ENCODE data around the gene MALL.
"Not testable (repeated sequence)": the region's sequence is repeated elsewhere in the genome, so short reads cannot be mapped to it uniquely, and the experiment has no call there.

The MALL gene

DNA sequence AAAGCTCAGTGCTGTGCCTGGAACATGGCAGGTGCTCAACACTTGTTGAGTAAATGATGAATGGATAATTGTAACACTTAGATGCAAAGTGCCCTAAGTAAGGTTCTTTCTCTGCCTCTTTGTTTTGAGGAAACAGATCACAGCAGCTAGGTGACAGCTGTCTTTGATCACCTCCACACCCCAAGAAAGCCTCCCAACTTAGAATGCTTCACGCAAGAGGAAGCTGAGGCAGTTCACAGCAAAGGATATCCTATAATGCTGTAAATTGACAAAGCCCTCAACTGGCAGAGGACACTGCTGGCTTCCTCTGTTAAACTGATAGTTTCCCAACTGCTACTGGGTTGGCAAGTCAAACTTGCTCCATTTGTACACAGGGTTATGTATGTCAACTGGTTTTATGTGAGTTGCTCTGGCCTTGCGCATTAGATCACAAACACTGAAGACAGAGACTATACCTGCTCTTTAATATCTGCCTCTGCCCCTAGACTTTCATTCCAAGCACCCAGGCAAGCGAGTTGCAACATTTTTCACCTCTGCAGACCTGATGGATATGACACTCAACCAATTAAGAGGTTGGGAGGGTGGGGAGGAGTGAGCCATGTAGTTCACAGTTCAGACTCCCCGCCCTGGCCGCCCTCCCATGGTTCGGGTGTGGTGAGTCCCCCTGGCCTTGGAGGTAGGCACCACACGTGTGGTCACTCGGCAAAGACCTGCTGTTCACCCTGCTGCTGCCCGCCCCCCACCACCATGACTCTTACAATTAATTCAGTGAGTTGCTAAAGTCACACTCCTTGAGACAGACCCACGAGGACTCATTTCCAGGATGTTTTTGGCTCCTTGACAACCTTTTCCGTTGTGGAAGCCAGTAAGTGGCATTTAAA is 4.8 kb upstream of the MALL start:
- no peak for DNase-seq (ENCODE audit: low read depth)

DNA sequence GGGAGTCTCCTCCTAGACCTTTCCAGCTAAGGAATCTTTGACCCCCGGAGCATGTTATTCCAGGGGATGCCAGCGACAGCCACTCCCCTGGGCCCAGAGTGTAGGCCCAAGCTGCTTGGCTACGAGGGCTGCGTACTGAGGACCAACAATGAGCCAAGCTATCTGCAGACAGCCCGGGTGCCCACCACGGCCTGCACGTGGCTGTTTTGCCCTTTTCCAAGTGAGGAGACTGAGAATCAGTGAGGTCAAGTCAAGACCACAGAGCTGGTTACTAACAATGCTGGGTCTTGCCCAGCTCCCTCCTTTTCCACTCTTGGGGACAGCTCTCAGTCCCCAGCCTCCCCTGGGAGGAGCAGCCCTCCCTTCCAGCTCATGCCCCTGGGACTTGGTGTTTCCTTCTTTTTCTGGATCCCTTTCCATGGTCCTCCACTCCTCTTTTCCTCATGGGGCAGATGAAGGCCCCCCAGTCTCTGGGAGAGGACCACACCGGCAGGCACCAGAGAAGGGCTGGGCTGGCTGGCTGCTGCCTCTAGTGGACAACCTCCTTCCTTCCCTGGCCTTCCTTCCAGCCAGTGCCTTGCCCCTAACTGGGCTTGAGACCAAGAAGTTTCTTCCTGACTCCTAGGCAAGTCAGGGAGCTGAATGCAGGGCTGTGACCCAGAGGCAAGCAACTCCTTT is 550 bp upstream of the MALL start:
- peak; percentile 60 for DNase-seq (ENCODE audit: low read depth)

DNA sequence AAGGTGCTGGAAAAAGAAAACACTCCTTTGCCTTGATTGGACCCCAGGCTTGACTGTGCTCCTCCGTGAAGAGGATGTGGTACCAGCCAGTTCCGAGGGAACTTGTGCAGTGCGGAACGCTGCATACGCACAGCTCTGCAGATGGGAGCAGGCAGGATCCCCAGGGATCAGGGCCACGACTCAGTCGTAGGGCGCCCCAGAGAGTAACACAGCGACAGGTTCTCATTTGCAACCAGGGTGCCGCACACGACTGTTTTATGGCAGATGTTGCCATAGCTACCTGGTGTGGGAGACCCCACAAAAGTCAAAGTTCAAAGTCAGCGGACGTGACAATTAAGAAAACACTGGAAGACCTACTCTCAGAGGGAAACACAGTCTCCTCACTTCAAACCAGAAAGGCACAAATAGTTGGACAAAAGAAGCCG is 779 bp downstream of the MALL start:
- no peak for DNase-seq (ENCODE audit: low read depth)

DNA sequence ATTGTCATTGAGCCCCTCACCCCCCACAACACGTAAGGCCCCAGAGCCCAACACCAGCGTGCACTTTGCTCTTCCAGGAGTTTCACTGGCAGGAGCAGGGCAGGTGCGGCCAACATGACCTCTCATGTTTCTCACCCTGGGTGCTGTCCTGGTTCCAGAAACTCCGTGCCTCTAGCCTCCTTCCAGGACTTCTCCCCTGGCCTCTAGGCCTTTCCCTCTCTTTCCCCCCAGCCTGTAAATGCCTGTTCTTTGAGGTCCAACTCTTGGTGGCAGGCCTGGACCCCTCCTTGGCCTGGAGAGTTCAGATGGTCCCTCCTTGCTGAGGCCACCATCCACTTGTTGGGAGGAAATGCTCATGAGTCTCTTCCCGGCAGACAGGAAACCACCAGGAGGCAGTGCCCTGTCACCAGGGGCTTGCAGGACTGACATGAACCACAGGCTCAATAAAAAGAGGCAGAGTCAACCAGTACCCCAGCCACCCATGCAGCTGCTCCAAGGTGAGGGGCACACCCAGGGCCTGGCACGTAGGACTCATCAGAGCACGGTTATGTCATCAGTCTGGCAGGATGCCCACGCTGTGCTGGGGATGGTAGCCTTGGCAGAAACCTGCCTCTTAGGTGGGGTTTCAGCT is 1.5 kb downstream of the MALL start:
- no peak for DNase-seq (ENCODE audit: low read depth)

DNA sequence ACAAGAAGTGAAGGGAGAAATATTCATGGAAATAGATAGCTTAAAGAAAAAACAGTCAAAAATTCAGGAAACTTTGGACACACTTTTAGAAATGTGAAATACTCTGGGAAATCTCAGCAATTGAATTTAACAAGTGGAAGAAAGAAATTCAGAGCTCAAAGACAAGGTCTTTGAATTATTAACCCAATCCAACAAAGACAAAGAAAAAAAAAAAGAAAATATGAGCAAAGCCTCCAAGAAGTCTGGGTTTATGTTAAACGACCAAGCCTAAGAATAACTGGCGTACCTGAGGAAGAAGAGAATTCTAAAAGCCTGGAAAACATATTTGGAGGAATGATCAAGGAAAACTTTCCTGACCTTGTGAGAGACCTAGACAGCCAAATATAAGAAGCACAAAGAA is 7.3 kb downstream of the MALL start:
- DNase-seq (ENCODE audit: low read depth) = not testable (repeated sequence)

DNA sequence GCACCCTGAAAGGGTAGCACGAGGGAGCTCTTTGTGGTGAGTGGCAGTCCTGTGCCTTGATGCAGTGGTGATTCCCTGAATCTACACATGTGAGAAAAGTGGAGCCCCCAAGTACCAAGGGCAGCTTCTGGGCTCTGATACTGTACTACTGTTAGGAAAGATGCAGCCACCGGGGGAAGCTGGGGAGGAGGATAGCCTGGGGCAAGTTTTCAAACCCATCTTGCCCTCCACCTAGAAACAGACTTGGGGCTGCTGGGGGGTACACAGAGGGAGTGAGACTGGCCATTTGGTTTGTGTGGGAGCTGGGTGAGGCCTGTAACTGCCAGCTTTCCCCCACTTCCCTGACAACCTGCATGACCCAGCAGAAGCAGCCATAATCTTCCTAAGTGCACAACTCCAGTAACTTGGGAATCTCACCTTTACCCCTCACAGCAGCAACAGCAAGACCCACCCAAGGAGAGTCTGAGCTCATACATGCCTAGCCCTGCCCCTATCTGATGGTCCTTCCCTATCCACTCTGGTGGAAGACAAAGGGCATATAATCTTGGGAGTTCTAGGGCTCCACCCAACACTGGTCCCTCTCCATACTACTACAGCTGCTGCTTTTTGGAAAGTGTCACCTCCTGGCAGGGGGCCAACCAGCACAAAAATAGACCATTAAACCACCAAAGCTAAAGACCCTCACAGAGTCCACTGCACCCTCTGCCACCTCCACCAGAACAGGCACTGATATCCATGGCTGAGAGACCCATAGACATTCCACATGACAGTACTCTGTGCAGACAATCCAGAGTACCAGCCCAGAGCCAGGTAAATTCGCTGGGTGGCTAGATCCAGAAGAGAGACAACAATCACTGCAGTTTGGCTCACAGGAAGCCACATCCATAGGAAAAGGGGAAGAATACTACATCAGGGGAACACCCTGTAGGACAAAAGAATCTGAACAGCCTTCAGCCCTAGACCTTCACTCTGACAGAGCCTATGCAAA is 8.2 kb downstream of the MALL start:
- DNase-seq (ENCODE audit: low read depth) = no peak

DNA sequence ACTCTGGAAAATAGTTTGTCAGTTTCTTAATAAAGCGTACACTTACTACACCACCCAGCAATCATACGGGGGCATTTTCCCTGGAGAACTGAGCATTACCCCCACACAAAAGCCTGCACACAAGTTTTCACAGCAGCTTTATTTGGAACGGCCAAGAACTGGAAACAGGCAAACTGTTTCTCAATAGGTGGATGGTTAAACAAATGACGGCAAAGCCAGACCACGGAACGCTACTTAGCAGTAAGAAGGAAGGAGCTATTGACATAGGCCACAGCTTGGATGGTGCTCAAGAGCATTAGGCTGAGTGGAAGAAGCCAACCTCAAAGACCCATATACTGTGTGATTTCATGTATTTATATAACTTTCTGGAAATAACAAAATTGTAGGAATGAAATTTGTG is 9.0 kb downstream of the MALL start:
- no peak for DNase-seq (ENCODE audit: low read depth)

DNA sequence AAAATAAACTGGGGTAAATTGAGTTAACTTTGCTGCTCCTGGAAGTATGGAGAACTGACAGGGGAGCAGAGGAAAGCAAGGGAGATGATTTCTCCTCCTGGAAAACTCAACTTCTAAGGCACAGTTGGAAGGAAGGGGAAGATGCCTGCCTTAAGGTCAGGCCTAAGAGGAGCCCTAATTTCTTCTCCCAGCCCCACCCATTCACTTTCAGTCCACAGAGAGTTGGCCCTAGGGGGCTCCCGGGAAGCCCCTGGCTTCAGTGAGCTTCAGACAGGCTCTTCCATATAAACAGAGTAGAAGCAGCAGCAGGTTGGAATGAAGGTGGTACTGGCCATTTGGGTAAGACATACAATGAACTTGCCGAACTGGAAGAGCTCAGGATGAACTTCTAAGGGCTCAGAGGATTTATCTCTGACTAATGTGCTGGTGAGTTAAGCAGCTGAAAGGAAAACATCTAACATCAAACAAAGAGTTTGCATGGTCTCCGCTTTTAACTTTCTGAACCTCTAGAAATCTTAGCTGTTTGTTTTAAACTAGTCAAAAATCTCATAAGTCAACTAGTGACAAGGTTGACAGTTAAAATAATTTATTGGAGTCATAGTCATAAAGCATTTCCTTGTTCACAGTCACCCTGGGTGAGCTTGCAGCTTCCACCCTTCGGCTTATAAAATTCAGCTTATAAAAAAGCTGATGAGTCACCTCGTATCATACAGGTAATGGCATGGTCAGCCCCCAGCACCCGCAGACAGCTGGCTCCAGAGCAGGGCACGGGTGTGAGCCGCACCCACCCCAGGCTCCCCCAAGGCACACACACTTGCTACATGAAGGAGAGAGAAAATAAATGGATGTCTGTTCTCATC is 9.8 kb downstream of the MALL start:
- DNase-seq (ENCODE audit: low read depth) = no peak

DNA sequence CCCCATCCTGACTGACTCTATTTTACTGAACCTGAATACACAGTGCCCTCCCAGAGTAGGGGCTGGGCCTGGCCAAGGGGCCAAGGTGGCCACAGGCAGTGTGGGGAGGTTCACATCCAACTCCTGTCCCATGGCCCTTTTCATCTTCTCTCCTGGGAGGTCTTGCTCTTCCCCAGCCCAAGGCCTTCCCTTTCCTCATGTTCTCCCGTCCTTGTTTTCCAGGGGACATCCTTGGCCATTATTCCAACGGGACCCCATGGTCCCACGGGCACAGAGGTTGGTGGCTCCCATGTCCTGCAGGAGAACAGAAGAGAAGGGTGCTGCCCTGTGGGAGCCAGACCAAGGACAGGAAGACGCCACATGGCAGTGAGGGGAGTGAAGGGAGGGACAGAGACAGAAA is 10.4 kb downstream of the MALL start:
- DNase-seq (ENCODE audit: low read depth) = no peak

DNA sequence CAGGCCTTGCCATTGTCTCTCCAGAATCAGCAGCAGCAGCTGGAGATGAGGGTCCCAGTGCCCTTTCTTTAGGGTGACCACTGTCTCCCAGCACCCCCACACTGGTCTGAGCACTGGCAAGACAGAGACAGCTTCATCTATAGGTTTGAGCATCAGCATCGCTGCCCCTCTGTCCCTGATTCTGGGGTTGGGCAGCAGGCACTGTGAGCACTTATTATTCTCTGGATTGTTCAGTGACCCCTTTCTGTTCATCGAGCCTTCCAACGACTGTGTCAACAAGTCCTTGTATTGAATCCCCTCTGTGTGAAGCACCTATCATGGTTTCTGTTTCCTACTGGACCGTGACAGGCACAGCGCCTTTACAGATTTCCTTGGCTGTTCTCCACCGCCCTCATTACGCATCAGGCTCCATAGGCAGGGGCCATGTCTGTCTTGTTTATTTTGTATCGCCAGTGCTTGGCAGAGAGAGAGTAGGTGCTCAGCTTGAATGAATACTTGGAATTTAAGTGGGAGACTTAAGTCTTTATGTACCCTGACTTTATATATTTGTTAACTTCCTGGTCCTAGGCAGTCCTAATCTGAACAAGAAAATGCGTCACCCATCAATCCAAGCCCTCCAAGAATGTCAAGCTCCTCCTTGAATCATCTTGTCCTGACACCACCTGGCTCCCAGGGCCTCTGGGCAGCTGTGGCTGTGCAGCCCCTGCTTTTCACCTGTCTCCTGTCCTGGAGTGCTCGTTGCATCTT is 11.4 kb downstream of the MALL start:
- DNase-seq (ENCODE audit: low read depth) = no peak

DNA sequence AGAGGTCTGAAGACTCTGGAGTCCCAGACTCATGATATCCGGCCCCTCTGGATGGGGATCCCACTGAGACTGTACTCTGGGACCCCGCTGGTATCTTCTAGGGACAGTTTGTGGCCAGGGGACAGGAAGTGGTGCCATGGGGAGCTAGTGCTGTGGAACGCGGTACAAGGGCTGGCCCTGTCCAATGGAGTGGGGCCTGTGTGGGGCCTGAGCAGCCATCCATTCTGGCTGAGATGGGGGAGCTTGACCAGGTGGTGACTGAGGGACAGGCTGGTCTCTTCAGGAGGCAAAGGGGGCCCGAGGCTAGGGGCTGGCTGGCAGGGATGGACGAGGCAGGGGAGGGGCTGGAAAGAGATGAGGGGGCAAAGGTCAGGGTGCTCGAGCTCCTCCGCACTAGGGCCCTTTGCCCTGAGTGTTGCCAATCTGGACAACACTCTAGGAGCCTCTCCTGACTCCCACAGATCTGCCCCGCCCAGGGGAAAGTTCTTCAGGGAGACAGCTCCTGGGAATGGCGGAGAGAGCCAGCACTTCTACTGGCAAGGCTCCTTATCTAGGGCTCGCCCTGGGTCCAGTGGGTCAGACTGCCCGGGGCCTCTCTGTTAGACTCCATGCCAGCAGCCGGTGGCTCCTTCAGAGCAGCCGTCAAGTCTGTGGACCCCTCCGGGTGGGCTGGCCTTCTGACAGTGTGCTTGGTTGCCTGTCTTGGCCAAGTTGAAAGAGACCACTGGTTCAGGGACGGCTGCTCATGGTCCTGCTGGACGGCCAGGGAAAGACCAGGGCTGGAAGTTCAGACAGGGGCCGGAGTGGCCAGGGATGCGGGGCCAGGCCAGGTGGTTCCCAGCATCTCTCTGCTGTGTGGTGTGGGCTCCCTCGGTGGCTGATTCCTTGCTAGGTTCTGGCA is 12.3 kb downstream of the MALL start:
- no peak for DNase-seq (ENCODE audit: low read depth)

DNA sequence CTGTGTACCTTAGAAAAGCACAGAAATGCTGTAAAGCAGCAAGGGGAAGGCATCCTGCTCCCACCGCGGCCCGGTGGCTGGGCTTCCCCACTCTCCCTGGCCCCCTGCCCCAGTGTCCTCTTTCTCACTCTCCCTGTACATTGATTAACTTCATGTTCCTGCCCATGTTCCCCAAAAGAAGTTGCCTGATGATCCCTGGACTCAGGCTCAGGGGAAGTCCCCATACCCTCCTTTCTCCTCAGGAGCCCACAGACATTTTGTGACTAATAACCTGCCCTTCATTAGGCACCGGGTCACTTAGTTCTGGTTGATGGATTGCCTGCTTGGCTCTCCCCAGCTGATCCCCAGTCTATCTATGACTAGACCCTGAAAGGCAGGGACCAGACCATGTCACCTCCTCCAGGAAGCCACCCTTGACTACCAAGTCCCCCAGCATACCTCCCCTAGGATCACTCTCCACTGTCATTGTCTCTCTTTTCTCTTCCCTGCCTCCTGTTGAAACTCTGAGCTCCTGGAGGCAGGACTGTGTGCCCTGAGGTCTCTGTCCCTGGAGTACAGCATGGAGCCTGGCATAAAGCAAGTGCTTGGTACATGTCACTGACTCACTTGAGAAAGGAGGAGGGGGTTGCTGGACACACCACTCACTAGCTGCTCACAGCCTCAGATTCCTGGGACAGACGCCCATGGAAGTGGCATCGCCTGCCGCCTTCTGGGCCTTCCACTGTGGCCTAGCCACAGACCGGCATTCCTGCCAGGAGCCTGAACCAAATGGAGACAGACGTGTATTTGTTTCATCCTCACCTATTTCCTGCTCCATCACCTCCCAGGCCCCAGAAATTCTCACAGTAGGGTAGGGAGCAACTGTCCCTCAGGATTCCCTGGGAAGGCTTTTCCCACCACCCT is 13.5 kb downstream of the MALL start:
- DNase-seq (ENCODE audit: low read depth) = no peak

DNA sequence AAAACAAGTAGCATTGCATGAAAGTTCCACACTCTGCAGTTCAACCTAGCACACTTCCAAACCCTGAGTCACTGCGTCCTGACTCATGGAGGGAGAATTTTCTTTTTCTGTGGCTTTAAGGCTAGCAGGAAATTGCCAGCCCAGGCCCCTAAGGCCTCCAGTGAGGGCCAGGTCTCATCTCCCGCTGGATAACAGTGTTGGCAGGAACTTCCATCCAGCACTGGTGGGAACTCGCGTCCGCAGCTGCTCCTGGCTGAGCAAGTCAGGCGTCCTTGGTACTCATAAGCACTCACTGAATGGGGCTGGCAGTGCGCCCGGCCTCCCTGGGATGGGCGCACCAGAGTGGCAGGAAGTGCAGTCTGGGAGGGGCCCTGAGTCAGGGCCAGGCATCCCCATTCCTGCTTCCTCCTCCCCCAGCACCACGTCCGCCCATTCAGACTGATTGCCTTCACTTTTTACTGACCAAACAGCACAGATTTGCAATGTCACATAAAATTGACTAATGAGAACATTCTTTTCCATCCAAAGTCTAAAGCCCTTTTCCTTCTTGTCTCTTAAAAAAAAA is 14.3 kb downstream of the MALL start:
- DNase-seq (ENCODE audit: low read depth) = peak; percentile 99

DNA sequence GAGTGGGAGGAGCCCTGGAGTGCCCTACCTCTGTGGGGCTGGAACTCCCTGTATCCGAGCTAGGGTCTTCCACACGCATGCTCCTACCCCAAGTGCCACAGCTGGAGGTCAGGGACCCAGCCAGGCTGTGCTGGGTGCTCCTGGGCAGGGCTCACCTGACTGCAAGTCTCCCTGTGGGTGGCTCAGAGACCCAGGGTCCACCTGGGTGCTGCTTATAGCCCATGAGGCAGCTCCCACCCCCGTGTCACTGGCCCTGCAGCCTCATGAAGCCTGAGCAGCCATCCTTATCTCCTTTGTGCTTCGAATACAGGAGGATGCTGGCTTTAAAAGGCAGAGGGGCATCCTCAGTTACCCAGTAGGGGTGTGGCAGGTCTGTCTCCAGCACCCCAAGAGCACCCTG is 14.7 kb downstream of the MALL start:
- not testable (repeated sequence) for DNase-seq (ENCODE audit: low read depth)

DNA sequence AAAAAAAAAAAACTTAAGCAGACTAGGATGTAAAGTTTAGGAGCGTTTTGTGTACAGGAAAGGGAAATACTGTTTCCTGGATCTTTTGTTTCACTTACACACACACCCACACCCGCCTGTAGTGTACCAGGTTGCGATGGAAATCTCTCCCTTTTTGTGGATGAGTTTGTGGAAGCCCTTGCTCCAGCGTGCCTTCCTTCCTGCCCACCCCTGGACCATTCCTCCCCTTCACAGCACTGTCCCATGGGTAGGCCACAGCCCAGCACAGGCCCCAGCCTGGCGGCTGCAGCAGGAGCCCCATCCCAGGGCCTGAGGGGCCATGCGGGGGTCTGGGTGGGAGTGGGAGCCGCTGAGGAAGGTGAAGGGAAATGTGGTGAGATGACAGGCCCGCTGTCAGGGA is 15.1 kb downstream of the MALL start:
- no peak for DNase-seq (ENCODE audit: low read depth)

DNA sequence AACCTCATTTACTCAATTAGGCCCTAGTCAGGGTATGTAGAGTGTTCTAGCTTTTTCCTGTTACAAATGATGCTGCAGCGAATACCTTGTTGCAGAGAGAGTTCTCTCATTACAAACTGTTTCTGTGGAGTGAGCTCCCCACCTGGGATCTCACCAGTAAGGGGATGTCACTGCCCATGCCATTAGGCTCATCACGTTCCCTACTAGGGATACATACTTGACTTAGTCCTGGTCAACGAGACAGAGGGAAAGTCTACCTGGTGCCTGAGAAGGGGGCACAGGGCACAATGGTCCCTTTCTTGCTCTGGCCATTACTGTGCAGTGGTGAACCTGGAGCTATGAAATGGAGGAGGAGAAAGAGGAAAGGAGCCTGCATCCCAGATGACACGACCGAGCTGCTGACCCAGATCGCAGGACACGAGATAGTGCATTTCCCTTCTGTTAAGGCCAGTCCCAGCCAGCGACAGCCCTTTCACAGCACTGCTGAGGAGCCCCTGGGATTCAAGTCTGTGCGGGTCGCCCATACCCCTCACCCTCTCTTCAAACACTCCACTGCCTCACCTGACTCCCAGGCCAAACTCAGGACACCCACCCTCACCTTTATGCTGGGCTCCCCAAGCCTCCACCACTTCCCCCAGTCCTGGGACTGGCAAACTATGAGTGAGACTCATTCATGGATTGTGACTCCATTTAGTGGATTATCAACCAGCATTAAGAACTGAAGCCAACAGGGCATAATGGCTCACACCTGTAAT is 16.0 kb downstream of the MALL start:
- DNase-seq (ENCODE audit: low read depth) = no peak

DNA sequence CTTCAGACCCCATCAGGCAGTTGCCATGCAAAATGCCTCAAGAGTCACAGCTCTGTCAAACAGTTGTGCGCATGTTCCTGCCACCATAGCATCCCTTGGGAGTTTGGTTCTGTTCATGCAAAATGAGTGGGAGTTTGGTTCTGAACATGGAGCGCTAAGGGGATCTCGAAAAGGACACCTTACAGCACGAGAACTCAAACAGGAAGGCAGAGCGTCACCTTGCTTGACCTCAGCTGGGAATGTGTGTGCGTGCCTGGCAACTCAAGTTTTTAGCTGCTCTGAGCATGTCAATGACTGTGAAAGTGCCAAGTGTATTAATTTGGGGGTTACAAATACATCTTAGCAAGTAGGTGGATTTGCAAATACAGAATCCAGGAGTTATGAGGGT is 16.6 kb downstream of the MALL start:
- DNase-seq (ENCODE audit: low read depth) = no peak

Data from GM04504 (cell line).